ENCODE data around the gene XAGE1A.
"Not testable (repeated sequence)": the region's sequence is repeated elsewhere in the genome, so short reads cannot be mapped to it uniquely, and the experiment has no call there.

Gene XAGE1A, protein sequence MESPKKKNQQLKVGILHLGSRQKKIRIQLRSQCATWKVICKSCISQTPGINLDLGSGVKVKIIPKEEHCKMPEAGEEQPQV

DNA sequence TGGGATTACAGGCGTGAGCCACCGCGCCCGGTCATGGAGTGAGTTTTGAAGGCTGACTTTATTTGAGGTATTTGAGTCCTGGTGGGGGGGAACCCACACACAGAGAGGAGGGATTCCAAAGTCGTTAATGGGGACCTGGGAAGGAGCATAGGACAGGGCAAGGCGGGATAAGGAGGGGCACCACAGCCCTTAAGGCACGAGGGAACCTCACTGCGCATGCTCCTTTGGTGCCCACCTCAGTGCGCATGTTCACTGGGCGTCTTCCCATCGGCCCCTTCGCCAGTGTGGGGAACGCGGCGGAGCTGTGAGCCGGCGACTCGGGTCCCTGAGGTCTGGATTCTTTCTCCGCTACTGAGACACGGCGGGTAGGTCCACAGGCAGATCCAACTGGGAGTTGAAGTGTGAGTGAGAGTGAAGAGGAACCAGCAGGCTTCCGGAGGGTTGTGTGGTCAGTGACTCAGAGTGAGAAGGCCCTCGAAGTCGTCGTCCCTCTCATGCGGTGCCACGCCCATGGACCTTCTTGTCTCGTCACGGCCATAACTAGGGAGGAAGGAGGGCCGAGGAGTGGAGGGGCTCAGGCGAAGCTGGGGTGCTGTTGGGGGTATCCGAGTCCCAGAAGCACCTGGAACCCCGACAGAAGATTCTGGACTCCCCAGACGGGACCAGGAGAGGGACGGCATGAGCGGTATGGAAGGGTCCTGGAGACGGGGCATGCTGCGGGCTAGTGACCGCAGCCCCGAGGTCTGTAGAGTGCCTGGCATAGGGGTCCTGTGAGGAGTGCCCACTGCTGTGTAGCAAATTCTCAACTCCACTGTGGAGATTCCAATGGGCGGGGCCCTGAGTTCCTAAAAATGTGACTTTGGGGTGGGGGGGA lies at the start of gene XAGE1A:
Gene XAGE1A (plus strand): TSS at position 264 of the 874 bp plus-strand sequence. CDS start 1,554 bp downstream, outside the sequence.
- DNase-seq, result not testable (repeated sequence)

GRCh38 chrX:52452031-52452430 lies 43.6 kb upstream of the XAGE1A start:
- DNase-seq, result not testable (repeated sequence)

DNA sequence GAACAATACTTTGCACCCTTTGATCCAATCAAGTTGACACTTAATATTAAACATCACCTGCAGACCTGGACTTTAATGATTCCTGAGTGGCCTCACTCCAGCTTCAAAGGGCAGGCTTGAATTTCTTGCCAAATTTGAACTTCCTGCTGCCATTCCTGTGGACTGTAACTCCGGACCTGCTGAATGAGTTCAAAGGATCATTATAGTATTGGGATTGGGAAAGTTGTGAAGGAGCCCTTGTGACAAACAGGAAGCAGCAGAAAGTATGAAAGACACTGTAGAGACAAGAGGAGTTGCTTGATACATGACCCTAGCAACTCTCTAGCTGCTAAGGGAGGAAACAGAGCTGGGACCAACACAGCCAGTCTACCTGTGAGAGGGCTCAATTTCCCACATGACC lies 24.3 kb upstream of the XAGE1A start:
- DNase-seq, result not testable (repeated sequence)

GRCh38 chrX:52496419-52496772 lies 788 bp downstream of the XAGE1A start:
- not testable (repeated sequence) for DNase-seq

DNA sequence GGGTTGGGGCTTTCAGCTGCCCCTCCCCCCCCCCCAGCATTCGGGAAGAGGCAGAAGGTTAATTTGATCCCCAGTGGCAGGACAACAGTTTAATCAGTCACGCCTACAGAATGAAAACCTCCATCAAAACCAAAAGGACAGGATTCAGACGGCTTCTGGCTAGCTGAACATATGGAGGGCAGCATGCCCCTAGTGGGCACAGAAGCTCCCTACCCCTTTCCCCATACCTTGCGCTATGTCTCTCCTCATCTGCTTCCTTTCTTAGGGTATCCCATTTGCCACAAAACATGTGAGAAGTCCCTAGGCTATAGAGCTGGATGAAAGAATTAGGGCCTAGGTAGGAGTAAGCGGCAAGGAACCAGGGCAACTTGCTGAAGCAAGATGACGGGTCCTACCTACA lies 5.8 kb downstream of the XAGE1A start:
- not testable (repeated sequence) for DNase-seq

- DNase-seq, result no peak
These were observed 8.9 kb downstream of the XAGE1A start for GRCh38 chrX:52504551-52504950.

DNA sequence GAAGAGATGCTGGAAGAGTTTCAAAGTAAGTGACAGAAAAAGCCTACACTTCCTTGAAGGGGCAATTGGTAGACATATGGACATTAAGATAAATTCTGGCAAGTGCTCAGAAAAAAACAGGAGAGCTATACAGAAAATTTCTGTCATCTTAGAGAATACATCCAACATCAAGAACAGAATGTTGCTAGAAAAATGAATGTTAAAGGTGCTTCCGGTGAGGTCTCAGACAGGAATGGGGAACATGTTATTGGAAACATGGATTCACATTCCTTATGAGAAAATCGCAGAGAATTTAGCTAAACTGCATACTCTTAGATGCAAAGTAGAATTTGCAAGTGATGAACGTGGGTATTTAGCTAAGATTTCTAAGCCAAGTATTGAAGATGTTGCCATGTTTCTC lies 11.7 kb downstream of the XAGE1A start:
- no peak for DNase-seq

DNA sequence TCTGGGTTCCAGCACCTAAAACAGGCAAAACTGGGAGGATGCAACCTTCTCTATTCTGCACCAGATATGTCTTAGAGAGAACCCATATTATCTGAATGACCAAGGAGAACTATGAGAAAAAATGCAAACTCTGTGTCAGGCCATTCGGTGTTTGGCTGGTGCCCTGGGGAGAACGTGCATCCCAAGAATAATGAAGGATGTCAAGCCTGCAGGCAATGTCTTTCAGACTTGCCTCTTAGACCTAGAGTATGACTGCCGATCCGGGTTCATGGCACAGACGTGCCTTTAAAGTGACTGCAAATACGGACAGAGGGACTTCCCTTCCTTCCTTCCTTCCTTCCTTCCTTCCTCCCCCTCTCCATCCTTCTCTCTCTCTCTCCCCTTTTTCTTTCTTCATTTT lies 14.3 kb downstream of the XAGE1A start:
- no peak for DNase-seq

DNA sequence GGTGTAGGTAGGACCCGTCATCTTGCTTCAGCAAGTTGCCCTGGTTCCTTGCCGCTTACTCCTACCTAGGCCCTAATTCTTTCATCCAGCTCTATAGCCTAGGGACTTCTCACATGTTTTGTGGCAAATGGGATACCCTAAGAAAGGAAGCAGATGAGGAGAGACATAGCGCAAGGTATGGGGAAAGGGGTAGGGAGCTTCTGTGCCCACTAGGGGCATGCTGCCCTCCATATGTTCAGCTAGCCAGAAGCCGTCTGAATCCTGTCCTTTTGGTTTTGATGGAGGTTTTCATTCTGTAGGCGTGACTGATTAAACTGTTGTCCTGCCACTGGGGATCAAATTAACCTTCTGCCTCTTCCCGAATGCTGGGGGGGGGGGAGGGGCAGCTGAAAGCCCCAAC lies 15.5 kb downstream of the XAGE1A start:
- not testable (repeated sequence) for DNase-seq

DNA sequence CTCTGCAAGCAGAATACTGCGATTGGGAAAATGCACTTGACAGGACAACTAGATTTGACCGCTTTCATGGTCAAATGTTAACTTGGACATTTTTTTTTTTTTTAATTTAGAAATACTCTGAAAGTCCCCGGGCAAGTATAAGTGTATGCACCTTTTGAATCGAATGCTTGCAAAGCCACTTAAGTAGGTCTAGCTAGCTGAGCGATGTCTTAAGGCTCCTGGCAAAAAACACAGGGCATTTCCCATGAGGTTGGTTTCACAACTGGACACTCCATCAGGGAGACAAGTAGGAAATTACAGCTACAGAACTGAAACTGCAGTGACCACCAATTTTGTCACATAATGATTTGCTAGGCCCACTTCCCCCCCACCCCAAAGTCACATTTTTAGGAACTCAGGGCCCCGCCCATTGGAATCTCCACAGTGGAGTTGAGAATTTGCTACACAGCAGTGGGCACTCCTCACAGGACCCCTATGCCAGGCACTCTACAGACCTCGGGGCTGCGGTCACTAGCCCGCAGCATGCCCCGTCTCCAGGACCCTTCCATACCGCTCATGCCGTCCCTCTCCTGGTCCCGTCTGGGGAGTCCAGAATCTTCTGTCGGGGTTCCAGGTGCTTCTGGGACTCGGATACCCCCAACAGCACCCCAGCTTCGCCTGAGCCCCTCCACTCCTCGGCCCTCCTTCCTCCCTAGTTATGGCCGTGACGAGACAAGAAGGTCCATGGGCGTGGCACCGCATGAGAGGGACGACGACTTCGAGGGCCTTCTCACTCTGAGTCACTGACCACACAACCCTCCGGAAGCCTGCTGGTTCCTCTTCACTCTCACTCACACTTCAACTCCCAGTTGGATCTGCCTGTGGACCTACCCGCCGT lies 20.7 kb downstream of the XAGE1A start:
- not testable (repeated sequence) for DNase-seq

DNA sequence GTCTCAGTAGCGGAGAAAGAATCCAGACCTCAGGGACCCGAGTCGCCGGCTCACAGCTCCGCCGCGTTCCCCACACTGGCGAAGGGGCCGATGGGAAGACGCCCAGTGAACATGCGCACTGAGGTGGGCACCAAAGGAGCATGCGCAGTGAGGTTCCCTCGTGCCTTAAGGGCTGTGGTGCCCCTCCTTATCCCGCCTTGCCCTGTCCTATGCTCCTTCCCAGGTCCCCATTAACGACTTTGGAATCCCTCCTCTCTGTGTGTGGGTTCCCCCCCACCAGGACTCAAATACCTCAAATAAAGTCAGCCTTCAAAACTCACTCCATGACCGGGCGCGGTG lies 21.3 kb downstream of the XAGE1A start, which contains the start of gene XAGE1B:
Gene XAGE1B (minus strand): TSS at position 77 of the 339 bp plus-strand sequence. CDS start 1,536 bp downstream, outside the sequence.
- DNase-seq, result not testable (repeated sequence)

DNA sequence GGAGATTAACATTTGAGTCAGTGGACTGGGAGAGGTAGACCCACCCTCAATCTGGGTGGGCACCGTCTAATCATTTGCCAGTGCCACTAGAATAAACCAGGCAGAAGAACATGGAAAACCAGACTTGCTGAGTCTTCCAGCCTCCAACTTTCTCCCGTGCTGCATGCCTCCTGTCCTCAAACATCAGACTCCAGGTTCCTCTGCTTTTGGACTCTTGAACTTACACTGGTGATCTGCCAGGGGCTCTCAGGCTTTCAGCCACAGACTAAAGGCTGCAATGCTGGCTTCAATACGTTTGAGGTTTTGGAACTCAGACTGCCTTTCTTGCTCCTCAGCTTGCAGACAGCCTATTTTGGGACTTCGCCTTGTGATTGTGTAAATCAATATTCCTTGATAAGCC lies 45.4 kb downstream of the XAGE1A start:
- not testable (repeated sequence) for DNase-seq

- no peak for DNase-seq
These were observed 46.7 kb downstream of the XAGE1A start for GRCh38 chrX:52542311-52542710.

DNA sequence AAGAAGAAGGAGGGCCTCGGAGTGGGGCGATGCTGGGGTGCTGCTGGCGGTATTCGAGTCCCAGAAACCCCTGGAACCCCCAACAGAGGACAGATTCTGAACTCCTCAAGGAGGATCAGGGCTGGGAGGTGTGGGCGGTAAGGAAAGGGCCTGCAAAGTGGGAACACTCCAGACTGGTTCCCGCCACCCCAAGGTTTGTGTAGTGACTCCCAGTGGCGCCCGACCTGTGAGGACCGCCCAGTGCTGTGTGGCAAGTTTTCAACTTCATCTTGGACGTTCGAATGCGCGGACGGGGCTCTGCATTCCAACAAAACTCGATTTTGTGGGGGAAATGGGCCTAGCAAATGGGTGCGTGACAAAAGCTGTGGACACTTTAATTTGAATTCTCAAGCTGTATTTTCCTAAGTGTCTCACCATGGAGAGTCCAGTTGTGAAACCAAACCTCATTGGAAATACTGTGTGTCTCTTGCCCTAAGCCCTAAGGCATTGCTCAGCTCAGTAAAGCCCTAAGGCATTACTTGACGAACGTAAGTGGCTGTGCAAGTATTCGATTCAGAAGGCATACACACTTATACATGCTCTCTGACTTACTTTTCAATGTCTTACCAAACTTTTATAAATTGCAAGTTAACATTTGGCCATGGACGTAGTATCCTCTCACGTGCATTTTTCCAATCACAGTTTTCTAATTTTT lies 48.7 kb downstream of the XAGE1A start:
- no peak for DNase-seq

DNA sequence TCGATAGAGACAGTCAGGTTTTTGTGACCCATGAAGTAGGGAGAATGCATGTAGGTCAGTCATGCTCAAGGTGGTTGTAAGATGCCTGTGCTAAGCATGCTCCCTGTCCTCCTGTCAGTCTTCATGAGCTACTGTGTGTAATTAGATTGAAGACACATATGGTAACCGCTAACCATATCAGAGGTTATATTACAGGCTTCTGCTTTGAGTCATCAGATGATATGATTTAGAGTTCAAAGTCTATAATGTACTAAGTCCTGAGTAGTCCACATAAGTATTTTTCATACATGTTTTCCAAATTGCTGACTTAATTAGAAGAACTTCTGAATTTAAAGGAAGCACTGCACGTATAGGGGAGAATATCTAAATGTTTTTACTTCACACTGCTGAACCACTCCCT lies 53.2 kb downstream of the XAGE1A start:
- not testable (repeated sequence) for DNase-seq
